GM23338 (cell line): ENCODE data around the gene NFX1. TPM values are rescaled to one million over a fixed set of nuclear protein-coding genes. Genes with fewer than 3 reads are reported as not detected.

Experiments
- ATAC-seq: fragments of 200-7000 bp; cut with Tn5 transposase; 3 replicates; pipeline ENCODE4 v1.9.1; 2020
- DNase-seq: peaks from one replicate; pipeline ENCODE4 v3.0.0-alpha.2; 2015; ENCODE audit warnings: low spot score
- H2AFZ ChIP-seq: fragments of 200-600 bp; sonication (generic); 2 replicates; pipeline ENCODE4 v1.8.0; 2016; ENCODE audit warnings: antibody characterized with exemption, mild to moderate bottlenecking, moderate library complexity
- H3F3A ChIP-seq: fragments of 200-600 bp; sonication (generic); replicated peaks from 2 replicates; pipeline ENCODE4 v1.8.0; 2017; ENCODE audit warnings: antibody characterized with exemption, mixed run types, low read depth
- H3K27ac ChIP-seq: fragments of 200-600 bp; sonication (generic); 2 replicates; pipeline ENCODE4 v1.6.1; 2016; ENCODE audit warnings: low read depth
- H3K27me3 ChIP-seq: fragments of 200-600 bp; sonication (generic); 2 replicates; pipeline ENCODE4 v1.8.0; 2016; ENCODE audit warnings: mild to moderate bottlenecking, mixed run types, moderate library complexity; ENCODE audit not compliant: insufficient read depth
- H3K36me3 ChIP-seq: fragments of 200-600 bp; sonication (generic); 2 replicates; pipeline ENCODE4 v1.8.0; 2016; ENCODE audit warnings: mild to moderate bottlenecking; ENCODE audit not compliant: insufficient read depth
- H3K4me1 ChIP-seq: fragments of 200-600 bp; sonication (generic); 2 replicates; pipeline ENCODE4 v1.8.0; 2016; ENCODE audit warnings: mild to moderate bottlenecking, moderate library complexity; ENCODE audit not compliant: insufficient read depth
- H3K4me2 ChIP-seq: fragments of 200-600 bp; sonication (generic); 2 replicates; pipeline ENCODE4 v1.7.1; 2017; ENCODE audit warnings: mixed run types
- H3K4me3 ChIP-seq: fragments of 200-600 bp; sonication (generic); 2 replicates; pipeline ENCODE4 v1.6.1; 2016; ENCODE audit warnings: mixed run types
- H3K79me2 ChIP-seq: fragments of 200-600 bp; sonication (generic); replicated peaks from 2 replicates; pipeline ENCODE4 v1.8.0; 2017; ENCODE audit warnings: mild to moderate bottlenecking; ENCODE audit not compliant: insufficient read depth
- H3K9me2 ChIP-seq: fragments of 200-600 bp; sonication (generic); 2 replicates; pipeline ENCODE4 v1.8.0; 2017; ENCODE audit not compliant: insufficient read depth
- H4K20me1 ChIP-seq: fragments of 200-600 bp; sonication (generic); replicated peaks from 2 replicates; pipeline ENCODE4 v1.8.0; 2017; ENCODE audit warnings: mild to moderate bottlenecking; ENCODE audit not compliant: insufficient read depth
- H3K27ac Mint-ChIP-seq: 2 replicates; pipeline ENCODE4 v1.8.0; 2020; ENCODE audit warnings: inconsistent platforms, mild to moderate bottlenecking, moderate library complexity, mixed read lengths
- H3K27me3 Mint-ChIP-seq: 3 replicates; pipeline ENCODE4 v1.8.0; 2022; ENCODE audit warnings: low read depth, mild to moderate bottlenecking, moderate library complexity, mixed read lengths, inconsistent platforms; ENCODE audit not compliant: insufficient read depth, poor library complexity
- H3K36me3 Mint-ChIP-seq: 3 replicates; pipeline ENCODE4 v1.8.0; 2021; ENCODE audit warnings: low read depth, mild to moderate bottlenecking, inconsistent platforms, moderate library complexity, mixed read lengths
- H3K4me1 Mint-ChIP-seq: 3 replicates; pipeline ENCODE4 v1.8.0; 2020; ENCODE audit warnings: mild to moderate bottlenecking, inconsistent platforms, mixed read lengths
- H3K4me3 Mint-ChIP-seq: 3 replicates; pipeline ENCODE4 v1.8.0; 2021; ENCODE audit warnings: moderate library complexity, mild to moderate bottlenecking, inconsistent platforms, mixed read lengths
- H3K9me3 Mint-ChIP-seq: 3 replicates; pipeline ENCODE4 v1.8.0; 2020; ENCODE audit warnings: moderate library complexity, mild to moderate bottlenecking, inconsistent platforms, mixed read lengths
- JUNB ChIP-seq: IDR thresholded peaks from one replicate; pipeline ENCODE4 v1.6.1; 2016; ENCODE audit warnings: antibody characterized with exemption; ENCODE audit not compliant: unreplicated experiment
- NANOG ChIP-seq: IDR thresholded peaks from 2 replicates; pipeline ENCODE4 v1.6.1; 2016; ENCODE audit warnings: antibody characterized with exemption, borderline replicate concordance
- POLR2AphosphoS5 ChIP-seq: IDR thresholded peaks from 2 replicates; pipeline ENCODE4 v1.6.1; 2016; ENCODE audit warnings: antibody characterized with exemption, low read depth
- ZNF114 ChIP-seq: fragments of 250-450 bp; sonication (Bioruptor Pico); IDR thresholded peaks from 2 replicates; pipeline ENCODE4 v1.5.0; 2020; ENCODE audit warnings: mild to moderate bottlenecking, moderate library complexity
- ZNF462 ChIP-seq: fragments of 250-450 bp; sonication (Bioruptor Pico); IDR thresholded peaks from 2 replicates; pipeline ENCODE4 v1.5.0; 2020; ENCODE audit warnings: mild to moderate bottlenecking, moderate library complexity
- polyA plus RNA-seq: library from polyadenylated mRNA; unstranded; fragments of >200 nt; fragmentation: Nextera tagmentation; extraction: Ambion mirVana; gene quantifications from 2 replicates; pipeline ENCODE4 v1.2.1, GENCODE V29; 2016
- total RNA-seq: library from RNA; depleted of rRNA; stranded (reverse); fragments of >200 nt; shearing (Covaris generic); gene quantifications from 2 replicates; pipeline ENCODE4 v1.2.3, GENCODE V29; 2014

Gene NFX1
- total and polyA plus RNA-seq, 2 experiments from 2014 or later: 13.9 to 26.1 TPM

GRCh38 chr9:33408087-33408486 is 117.8 kb downstream of the NFX1 start:
- no peaks in the 10 kb centered on the region for H3F3A ChIP-seq
- no peak overlapping the region for H3K4me3 ChIP-seq
- H4K20me1 ChIP-seq: no peaks in the 10 kb centered on the region
- H3K36me3 ChIP-seq: no peaks in the 10 kb centered on the region
- no peaks in the 10 kb centered on the region for H3K4me1 Mint-ChIP-seq
- no peaks in the 10 kb centered on the region; the same call in 2 of the 3 replicates for H3K36me3 Mint-ChIP-seq
- H3K4me3 Mint-ChIP-seq: no peak overlapping the region
- no peaks in the 10 kb centered on the region; the same call in 2 of the 3 replicates for H3K9me3 Mint-ChIP-seq
- no peak overlapping the region for H3K27ac Mint-ChIP-seq
- H3K9me2 ChIP-seq: no peaks in the 10 kb centered on the region
- H3K4me1 ChIP-seq: no peaks in the 10 kb centered on the region
- ATAC-seq: no peak
- H3K27me3 ChIP-seq: no peaks in the 10 kb centered on the region
- TF ChIP-seq ZNF462 (CRISPR knock-in tag) (no peak), ZNF114 (CRISPR knock-in tag) (no peak), POLR2AphosphoS5 (no peak), NANOG (no peak)
- DNase-seq: no peak
- H3K79me2 ChIP-seq: no peaks in the 10 kb centered on the region
- peaks cover 10% of the 10 kb centered on the region for H3K27me3 Mint-ChIP-seq
- no peak overlapping the region for H2AFZ ChIP-seq
- no peak overlapping the region for H3K4me2 ChIP-seq
- no peak overlapping the region for H3K27ac ChIP-seq

DNA sequence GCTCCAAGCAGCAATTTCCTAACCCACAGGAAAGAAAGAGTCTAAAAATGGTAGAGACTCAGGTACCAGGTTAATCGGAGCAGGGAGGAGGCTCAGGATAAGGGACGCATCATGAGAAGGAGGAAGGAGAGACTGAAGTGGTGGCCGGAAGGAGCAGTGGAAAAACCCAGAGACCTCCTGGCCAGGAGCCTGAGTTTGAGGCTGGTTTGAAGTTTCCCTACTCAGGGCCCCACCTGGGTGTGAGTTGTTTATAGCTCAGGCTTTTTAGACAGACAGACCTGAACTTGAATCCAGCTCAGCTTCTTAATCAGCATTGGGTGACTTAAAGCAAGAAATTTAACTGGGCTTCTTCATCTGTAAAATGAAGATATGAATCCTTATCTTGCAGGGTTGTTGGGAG is 124.0 kb downstream of the NFX1 start:
- ATAC-seq: no peak
- Mint-ChIP-seq H3K9me3 (no peaks in the 10 kb centered on the region; the same call in 2 of the 3 replicates), H3K27ac (no peak overlapping the region), H3K4me1 (peaks cover 6% of the 10 kb centered on the region), H3K27me3 (peaks cover 9% of the 10 kb centered on the region), H3K4me3 (no peak overlapping the region), H3K36me3 (no peaks in the 10 kb centered on the region)
- Histone ChIP-seq H4K20me1 (no peaks in the 10 kb centered on the region), H3K27ac (no peak overlapping the region), H3K36me3 (no peaks in the 10 kb centered on the region), H3K4me3 (no peak overlapping the region), H3K4me1 (no peaks in the 10 kb centered on the region), H3K27me3 (no peaks in the 10 kb centered on the region), H2AFZ (no peak overlapping the region; the same call in 1 of the 2 replicates), H3K79me2 (no peaks in the 10 kb centered on the region), H3K4me2 (no peak overlapping the region), H3K9me2 (no peaks in the 10 kb centered on the region), H3F3A (no peaks in the 10 kb centered on the region)
- no peak for DNase-seq
- TF ChIP-seq ZNF462 (CRISPR knock-in tag) (no peak), POLR2AphosphoS5 (no peak), JUNB (no peak), NANOG (no peak)
